Caki2 (cell line): Measurements from ENCODE around the gene RAX2. TPM values are rescaled to one million over a fixed set of nuclear protein-coding genes. Genes with fewer than 3 reads are reported as not detected.

Experiments used
- DNase-seq: peaks from one replicate; pipeline ENCODE4 v3.0.0-alpha.2; 2015; ENCODE audit warnings: low read depth
- in situ Hi-C: cut with HindIII; loops from 2 replicates; pipeline ENCODE4 v1.10.0; 2016; ENCODE audit warnings: low sequenced_read_pairs, low pct_unique_long_range_greater_than_20kb, mixed read lengths
- total RNA-seq: library from RNA; depleted of rRNA; stranded (reverse); fragments of >200 nt; shearing (Covaris generic); gene quantifications from 2 replicates; pipeline ENCODE4 v1.2.3, GENCODE V29; 2014; ENCODE audit warnings: low replicate concordance

Gene RAX2
- total RNA-seq, 1 experiment from 2014 or later: not detected

DNA sequence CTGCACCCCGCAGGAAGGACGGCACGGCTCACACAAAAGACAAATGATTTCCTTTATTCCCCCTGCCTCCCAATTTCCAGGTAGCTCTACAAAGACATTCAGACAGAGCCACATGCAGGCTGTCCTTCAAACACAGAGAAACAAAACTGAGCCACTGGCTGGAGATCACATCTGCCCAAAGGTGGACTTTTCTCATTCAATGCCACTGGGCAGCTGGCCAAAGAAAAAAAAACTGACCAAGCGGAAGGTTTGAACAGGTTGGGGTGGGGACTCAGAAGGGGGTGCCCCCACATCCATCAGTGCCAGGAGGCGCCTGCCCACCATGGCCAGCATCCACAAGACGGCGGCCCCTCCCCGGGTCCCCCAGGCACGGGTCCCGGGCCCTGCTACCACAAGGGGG is 32.0 kb upstream of the RAX2 start:
- no peak for DNase-seq
- in situ Hi-C loops: no loop called here

DNA sequence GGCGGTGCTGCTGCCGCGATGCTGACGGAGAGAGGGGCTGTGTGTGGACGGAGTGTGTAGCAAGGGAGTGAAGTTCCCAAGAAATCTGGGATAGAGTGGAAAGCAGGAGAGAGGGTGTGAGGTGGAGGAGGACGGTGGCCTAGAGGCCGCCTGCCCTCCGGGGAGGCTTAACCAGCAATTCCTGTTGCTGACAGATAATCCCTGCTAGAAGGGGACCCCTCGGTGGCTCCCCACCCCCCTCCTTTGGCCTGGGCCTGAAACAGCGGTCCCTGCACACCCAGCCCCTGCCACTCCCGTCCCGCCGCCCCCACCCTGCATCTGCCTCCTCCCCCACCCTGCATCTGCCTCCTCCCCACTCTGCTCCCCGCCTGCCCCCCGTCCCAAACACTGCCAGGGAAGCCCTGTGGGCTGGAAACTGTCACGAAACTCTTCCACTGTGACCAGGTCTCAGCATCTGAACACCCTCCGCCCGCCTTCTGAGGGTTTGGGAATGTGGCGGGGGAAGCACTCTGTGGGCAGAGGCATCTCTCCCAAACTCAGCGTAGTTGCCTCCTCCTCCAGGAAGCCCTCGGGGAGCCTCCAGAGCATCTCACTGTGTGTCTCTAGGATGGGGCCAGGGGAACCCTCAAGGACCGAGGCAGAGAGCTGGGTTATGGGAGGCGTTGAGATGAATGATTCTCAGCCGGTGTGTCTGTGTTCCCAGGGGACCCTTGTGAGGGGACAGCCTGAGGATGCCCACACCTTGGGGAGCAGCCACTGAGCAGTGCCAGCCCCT is 31.3 kb upstream of the RAX2 start:
- no peak for DNase-seq
- in situ Hi-C loops: no loop called here

DNA sequence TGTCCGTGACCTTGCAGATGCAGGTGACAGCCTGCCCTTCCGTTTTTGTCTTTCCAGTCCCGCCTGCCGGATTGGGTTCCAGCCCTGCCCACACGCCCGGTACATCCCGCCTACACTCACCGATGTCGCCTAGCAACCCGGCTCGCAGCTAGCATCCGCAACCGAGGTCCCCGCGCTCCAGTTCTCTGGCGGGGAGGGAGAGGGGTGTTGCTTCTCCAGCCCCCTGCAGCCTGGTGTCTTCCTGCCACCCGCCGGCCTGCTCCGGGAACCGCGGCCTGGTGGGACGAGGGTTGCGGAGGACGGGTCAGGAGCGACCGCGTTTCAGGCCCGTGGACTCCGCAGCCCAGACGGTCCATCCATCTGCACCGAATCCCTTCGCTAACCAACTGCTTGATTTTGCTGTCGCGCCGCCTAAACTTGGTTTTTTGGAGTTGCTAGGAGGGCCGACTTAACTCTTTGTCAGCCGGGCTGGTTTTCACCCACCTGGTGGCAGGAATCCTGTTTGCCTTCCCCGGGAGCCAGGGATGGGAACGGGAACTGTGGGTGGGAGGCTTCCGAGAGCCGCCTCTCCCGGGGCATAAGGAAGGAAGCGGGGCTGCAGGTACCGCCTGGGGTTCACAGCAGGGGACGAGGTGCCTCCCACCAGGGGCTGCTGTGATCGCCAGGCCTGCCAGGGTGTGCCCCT is 29.5 kb upstream of the RAX2 start:
- in situ Hi-C loops: no loop called here
- no peak for DNase-seq

DNA sequence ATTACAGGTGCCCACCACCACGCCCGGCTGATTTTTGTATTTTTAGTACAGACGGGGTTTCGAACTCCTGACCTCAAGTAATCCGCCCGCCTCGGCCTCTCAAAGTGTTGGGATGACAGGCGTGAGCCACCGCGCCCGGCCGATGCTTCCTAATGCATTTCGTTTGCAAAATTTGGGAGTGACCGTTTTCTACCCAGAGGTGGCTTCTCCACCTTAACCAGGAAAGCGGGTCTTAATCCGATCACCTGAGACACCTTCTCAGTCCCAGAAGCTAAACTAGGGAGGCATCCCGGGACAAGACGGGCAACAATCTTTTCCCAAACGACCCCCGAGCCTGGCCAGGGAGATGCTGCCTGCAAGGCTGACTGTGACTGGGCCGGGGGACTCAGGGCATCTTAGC is 29.0 kb upstream of the RAX2 start:
- no peak for DNase-seq
- in situ Hi-C loops: no loop called here

DNA sequence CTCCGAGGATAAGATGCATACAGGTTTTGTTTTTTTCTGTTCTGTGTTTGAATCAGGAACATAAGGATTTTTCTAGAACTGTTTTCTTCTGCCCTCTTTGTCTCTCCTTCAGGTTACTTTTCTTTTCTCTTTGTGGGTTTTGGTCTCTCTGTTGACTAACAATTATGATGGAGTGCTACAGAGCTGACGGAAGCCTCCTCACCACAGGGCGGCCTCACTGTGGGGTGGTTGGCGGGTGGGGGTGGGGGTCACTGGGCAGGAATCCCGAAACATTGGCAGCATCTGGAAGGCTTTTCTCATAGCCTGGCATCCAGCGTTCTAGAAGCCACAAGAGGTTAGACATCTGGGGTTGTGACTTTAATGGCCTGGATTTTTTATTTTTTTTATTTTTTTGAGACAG is 26.1 kb upstream of the RAX2 start:
- in situ Hi-C loops: no loop called here
- DNase-seq: no peak

DNA sequence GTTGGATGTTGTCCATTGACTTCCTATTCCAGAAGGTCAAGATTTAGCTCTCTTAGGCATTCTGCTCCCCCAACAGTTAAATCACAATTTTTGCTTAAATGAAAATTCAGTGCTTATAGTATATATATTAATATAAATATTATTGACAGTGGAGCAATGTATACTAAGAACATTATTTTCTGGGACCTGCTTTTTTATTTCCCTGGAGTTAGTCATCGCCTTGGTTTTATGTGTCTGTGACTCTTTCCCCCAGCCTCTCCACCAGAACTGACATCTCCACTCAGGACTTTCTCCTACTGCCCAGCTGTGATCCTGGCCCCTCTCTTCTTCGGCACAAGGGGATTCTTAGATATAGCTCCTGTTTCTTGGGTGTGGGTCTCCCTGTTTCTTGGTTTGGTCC is 24.3 kb upstream of the RAX2 start:
- DNase-seq: no peak
- in situ Hi-C loops: no loop called here

DNA sequence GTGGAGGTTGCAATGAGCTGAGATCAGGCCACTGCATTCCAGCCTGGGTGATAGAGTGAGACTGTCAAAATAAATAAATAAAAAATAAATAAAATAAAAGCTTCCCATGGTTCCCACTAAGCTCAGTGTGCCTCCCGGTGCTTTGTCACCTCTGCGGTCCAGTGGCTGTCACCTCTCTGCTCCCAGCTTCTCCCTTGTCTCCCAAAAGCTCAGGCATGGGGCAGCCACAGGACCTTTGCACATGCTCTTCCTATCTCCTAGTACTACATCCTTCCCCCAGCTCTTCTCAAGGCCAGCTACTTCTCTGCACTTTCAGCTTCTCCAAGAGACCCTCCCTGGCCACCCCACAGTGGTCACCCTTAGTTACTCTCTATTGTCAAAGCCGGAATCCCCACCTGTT is 21.8 kb upstream of the RAX2 start:
- DNase-seq: no peak
- in situ Hi-C loops: no loop called here

DNA sequence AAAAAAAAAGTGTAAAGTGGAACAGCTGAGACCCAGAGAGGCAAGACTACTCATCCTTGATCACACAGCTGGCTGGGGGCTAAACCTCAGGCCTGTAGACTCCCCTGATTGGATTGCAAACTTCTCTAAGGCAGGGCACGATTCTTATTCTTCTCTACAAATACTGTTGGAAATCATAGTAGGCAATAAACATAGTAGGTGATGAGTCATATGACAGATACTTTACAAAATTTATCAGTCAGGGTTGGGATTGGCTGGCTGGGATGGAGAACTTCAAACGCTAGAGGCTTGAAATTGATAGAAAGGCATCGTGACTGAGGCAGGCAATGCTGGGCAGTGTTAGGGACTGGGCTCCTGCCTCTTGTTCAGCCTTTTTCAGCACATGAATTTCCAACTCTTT is 20.1 kb upstream of the RAX2 start:
- no peak for DNase-seq
- in situ Hi-C loops: no loop called here

DNA sequence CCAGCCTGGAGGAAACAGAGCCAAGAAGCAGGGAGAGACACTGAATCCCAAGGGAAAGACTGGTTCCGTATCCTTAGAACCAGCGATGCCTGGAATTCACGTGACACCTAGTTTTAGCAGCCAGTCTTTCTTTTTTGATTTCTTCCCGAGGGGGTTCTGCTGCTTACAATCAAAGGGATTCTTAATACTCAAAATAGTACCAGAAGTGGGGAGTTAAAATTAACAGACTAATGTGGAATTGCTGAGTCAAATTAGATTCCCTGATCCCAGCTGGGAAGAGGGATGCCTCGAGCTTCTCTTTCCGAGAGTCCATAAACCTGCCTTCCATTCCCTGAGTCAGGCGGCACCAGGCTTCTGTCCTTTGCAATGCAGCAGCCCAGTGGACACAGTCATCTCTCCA is 18.9 kb upstream of the RAX2 start:
- in situ Hi-C loops: no loop called here
- no peak for DNase-seq

DNA sequence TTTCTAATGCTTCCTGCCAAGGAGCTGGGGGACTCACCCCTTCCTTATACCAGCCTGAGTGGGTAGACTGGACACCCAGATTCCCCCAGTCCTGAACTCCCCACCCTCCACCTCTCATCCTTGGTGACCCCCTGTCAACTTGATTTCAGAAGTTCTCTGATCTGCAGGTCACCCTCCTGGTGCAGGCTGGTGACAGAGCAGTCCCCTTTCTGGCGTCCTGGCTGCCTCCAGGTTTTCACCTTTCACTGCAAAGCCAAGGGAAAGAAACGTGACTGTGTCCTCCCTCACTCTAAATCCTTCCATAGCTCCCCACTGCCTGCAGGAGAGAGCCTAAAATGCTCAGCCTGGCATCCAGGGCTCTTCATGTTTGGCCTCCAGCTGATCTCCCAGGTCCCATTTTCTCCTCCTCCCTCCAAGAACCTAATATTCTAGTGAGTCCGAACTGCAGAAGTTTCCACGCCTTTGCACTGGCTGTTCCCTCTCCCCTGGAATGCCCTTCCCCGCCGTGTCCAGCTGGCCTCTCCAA is 18.2 kb upstream of the RAX2 start:
- in situ Hi-C loops: no loop called here
- no peak for DNase-seq

DNA sequence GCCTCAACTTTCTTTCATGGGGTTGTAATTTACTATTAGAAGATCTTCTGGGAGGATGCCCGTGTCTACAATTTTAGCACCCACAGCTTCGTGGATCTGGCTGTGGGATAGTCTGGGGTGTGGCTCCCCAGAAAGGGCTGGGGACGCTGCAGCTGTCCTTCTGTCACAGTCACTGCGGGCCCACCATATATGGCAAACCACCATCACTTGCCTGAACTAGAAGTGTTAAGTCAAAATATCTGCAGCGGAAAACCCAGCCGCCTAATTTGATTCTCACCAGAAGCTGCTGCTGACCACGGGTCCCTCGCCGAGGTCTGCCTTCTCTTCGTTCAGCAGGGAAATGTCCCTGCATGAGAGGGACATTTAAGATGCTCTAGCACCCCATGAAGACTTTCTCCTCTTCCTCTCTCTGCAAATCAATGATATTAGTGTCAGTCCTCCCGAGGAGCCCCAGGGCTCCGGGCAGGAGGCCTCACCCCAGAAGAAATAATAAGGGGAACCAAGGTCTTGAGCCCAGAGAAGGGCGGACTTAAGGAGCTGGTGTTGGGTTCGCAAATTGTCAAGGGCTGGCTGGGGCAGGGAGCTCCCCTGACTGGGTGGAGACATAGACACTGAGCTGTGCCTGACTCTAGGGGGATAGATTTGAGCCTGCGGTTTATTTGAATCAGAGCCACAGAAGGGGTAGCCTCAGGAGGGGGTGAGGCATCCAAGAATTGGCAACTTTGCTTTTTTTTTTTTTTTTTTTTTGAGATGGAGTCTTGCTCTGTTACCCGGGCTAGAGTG is 17.2 kb upstream of the RAX2 start:
- DNase-seq: no peak
- in situ Hi-C loops: no loop called here

DNA sequence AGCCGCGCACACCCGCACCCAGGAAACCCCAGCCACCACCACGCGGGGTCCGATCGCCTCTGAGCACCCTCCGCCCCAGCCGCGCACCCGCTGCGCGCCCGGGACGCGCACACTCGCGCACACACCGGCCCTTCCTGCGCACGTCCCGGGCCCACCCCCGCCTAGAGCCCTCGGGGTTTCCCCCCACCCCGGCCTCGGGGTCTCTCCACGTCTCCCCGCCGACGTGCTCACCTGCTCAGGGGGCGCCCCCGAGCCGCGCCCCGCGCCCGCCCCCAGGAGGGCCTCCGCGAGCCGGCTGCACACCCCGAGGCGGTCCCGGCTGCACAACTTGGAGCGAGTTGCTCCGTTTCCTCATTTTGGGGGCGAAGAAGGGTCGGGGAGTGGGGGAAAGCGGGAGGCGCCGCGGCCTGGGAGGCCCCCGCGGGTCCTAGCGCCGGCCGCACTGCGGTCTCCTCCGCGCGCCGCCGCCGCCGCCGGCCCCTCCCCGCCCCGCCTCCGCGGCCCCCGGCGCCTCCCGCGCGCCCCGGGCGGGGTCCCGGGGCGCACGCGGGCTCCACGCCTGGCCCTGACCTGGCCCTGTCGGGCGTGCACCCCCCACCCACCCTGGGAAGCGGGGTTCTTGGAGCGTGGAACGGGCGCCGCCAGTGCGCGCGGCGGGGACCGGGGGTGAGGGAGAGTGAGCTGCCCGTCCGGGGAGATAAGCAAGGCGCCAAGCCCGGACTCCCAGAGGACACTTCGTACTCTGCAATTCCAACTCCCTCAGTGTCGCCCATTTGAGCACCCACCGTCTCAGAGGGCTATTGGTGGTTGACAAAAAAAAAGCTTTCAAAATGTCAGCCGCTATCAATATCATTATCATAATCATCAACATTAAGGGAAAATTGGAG is 14.2 kb upstream of the RAX2 start, which contains the start of gene MATK:
MATK (minus strand) TSS at position 444 of the 887 bp plus-strand sequence. CDS start 1,246 bp downstream, outside the sequence.
- in situ Hi-C loops: no loop called here
- no peak for DNase-seq

DNA sequence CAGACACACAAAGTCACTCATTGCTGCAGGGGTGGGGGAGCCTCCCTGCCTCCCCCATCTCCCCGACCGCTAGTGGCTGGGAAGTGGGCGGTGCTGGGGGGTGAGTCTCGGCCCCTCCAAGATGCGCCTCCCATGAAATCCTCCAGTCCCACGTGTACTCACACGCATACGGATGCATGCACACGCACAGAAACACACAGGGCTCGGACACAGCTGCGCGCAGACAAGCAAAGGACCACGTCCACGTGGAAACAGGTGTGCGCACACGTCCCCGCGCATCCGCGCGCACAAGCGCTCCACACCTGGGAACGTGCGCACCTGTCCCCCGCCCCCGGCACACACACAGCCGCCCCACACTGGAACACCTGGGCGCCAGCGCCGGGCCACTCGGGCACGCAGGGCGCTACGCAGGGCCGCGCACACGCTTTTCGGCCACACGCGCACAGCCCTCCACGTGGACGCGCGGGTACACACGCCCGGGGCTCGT is 13.5 kb upstream of the RAX2 start:
- in situ Hi-C loops: no loop called here
- DNase-seq: no peak

DNA sequence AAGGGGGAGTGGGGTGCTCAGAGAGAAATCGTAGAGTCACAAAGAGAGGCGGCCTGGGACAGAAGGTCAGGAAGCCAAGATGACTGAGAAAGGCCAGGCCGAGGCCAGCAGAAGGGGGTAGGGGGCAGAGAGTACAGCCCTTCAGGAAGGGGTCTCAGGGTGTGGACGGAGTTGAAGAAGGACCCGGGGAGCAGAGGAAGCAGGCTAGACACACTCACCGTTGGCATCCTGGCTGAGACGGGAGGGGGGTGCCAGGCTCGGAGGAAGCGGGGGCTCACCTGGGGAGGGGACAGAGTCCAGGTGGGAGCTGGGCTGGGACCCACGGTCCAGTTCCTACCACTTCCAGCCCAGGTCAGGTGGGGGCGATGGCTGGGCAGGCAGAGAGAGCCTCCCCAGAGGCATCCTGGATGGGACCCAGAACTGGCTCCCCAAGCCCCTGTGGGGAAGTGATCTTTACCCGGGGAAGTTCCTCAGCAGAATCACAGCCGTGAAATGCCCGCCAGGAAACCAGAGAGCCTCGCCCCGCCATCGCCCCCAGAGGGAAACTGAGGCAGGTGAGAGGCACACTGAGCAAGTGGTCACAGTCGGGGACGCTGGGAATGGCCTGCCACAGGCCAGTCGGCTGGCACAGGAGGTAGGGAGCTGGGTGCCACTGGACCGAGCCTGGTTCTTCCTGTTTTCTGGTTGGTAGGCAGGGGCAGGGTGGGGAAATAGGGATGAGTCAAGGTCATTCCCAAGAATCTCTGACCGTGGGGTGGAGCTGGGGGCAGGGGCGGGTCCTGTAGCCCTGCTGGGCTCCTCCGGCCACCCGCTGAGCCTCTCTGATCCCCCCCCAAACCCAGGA is 12.8 kb upstream of the RAX2 start:
- no peak for DNase-seq
- in situ Hi-C loops: no loop called here

DNA sequence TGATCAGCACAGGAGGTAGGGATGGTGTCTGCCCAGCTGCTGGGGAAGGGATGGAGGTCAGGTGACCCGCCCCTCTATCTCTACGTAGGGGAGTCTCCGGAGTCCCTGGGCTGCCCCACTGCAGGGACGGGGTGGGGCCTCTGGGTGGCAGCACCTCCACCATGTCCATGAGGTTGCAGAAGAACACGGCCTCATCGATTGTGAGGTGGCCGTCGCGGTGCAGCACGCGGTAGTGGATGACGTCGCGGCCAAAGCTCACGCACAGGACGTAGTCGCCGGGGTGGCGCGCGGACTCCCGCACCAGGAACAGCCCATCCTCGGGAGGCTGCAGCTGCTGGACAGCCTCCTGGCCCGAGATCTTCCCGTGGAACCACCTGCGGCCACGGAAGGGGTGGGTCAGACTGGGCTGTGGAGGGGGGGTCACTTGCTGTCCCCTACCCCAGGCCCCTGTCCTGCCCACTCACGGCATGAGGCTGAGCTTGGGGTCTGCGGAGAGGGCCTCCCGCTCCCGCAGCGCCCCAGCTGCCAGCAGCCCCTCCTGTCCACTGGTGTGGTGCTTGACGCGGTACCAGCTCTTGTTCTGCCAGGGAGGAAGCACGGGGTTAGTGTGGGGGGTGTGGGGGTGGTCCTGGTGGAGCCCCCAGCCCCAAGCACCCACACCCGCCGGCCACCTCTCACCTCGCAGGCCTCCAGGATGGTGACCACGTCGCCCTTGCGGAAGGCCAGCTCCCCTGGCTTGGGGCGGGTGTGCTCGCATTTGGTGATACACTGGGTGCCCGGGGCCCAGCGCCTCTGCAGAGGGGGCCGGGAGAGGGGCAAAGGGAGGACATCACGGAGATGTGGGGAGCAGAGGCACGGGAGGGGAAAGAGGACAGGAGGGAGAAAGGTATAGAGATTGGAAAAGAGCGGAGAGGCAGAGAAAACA is 11.9 kb upstream of the RAX2 start:
- in situ Hi-C loops: no loop called here
- DNase-seq: no peak

DNA sequence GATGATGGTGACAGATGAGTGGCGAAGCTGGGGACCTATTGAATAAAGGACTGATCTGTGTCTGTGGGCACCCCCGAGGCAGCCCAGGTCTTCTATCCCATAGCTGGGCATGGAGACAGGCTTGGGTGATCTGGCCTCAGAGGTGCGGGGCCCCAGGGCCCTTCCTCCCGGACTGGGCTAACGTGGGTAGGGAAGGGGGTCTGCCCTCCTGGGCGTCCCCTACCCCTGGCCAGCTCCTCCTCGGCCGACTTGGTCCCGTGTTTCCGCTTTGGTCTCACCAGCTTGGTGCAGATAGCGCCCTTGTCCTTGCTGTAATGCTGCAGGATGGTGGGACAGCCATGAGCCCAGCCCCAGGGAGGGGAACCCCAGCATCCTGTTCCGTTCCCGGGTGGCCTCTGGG is 10.9 kb upstream of the RAX2 start:
- in situ Hi-C loops: no loop called here
- DNase-seq: no peak
